Pulmonary artery endothelial cell (primary cell): Measurements from ENCODE around the gene RGS8. TPM values are rescaled to one million over a fixed set of nuclear protein-coding genes. Genes with fewer than 3 reads are reported as not detected.

ENCODE experiments used
- DNase-seq: peaks from one replicate; pipeline ENCODE4 v3.0.0-alpha.2; 2011; ENCODE audit warnings: low read depth, low spot score
- total RNA-seq: library from RNA; depleted of rRNA; stranded (reverse); fragments of >200 nt; gene quantifications from 2 replicates; pipeline ENCODE4 v1.2.3, GENCODE V29; 2014

Gene RGS8
- total RNA-seq, 1 donor from 2014 or later, result not detected

GRCh38 chr1:182641561-182641960, 42.8 kb downstream of the RGS8 start:
- no peak for DNase-seq

- no peak for DNase-seq
Measured at GRCh38 chr1:182639330-182639729, 45.1 kb downstream of the RGS8 start.

GRCh38 chr1:182637769-182638168, 46.6 kb downstream of the RGS8 start:
- DNase-seq, result no peak

GRCh38 chr1:182635871-182636270, 48.5 kb downstream of the RGS8 start:
- DNase-seq, result no peak

Other genes starting within 250 kb of the RGS8 start
- not detected in 2 replicates for gene RGSL1, start 234.4 kb downstream of the RGS8 start, total RNA-seq
- gene RNASEL, start 95.3 kb downstream of the RGS8 start, total RNA-seq, result 2.2 and 5.0 TPM in 2 replicates
- under 0.01 TPM in 1 of 2 replicates, not detected in the other for gene RGS16, start 80.2 kb downstream of the RGS8 start, total RNA-seq
- 1.8 and 2.1 TPM in 2 replicates for gene NPL, start 105.2 kb upstream of the RGS8 start, total RNA-seq
- gene DHX9, start 154.8 kb upstream of the RGS8 start, total RNA-seq, result 190 and 272 TPM in 2 replicates